OCI-LY3 (cell line): Measurements from ENCODE around the gene PIK3C2A.

Source experiments
- H2AFZ ChIP-seq: fragments of 200-600, 300-600 bp; shearing (Covaris generic); 2 replicates; pipeline ENCODE4 v1.6.0; 2014; ENCODE audit warnings: antibody characterized with exemption, low read depth, low read length
- H3K27ac ChIP-seq: fragments of 200-600, 300-600 bp; sonication (generic); 2 replicates; pipeline ENCODE4 v1.5.1; 2014; ENCODE audit warnings: mild to moderate bottlenecking, low read length, moderate library complexity, mixed read lengths
- H3K27me3 ChIP-seq: fragments of 200-600, 300-600 bp; sonication (generic); 2 replicates; pipeline ENCODE4 v1.6.1; 2014; ENCODE audit warnings: low read depth, low read length, mixed read lengths
- H3K36me3 ChIP-seq: fragments of 200-600, 300-600 bp; sonication (generic); replicated peaks from 2 replicates; pipeline ENCODE3; 2014; ENCODE audit warnings: low read depth, low read length, mixed read lengths
- H3K4me1 ChIP-seq: fragments of 300-600, 200-600 bp; sonication (generic); 2 replicates; pipeline ENCODE4 v1.6.1; 2014; ENCODE audit warnings: low read length, mixed read lengths
- H3K4me2 ChIP-seq: fragments of 200-600, 300-600 bp; sonication (generic); 2 replicates; pipeline ENCODE4 v1.6.1; 2014; ENCODE audit warnings: low read length, mixed read lengths
- H3K4me3 ChIP-seq: fragments of 300-600, 200-600 bp; sonication (generic); 2 replicates; pipeline ENCODE4 v1.5.1; 2014; ENCODE audit warnings: antibody characterized with exemption, mild to moderate bottlenecking, low read length, moderate library complexity
- H3K79me2 ChIP-seq: fragments of 300-600, 200-600 bp; shearing (Covaris generic); 2 replicates; pipeline ENCODE4 v1.6.1; 2014; ENCODE audit warnings: mild to moderate bottlenecking, low read length, mixed read lengths
- H3K9ac ChIP-seq: fragments of 300-600, 200-600 bp; shearing (Covaris generic); 2 replicates; pipeline ENCODE4 v1.6.0; 2014; ENCODE audit warnings: mild to moderate bottlenecking, low read length, moderate library complexity
- H3K9me3 ChIP-seq: fragments of 200-600, 300-600 bp; shearing (Covaris generic); 2 replicates; pipeline ENCODE4 v1.6.1; 2014; ENCODE audit warnings: low read length, mixed read lengths; ENCODE audit not compliant: insufficient read depth
- H4K20me1 ChIP-seq: fragments of 200-600, 300-600 bp; sonication (generic); 2 replicates; pipeline ENCODE4 v1.6.1; 2016; ENCODE audit warnings: low read length, mixed read lengths; ENCODE audit not compliant: insufficient read depth
- EZH2phosphoT487 ChIP-seq: fragments of 200-600 bp; shearing (Covaris generic); IDR thresholded peaks from 2 replicates; pipeline ENCODE4 v1.6.1; 2018; ENCODE audit warnings: antibody characterized with exemption, mixed run types, low read depth
- TF ChIP-seq, protein P1 (sequence below): fragments of 200-600, 300-600 bp; sonication (generic); IDR thresholded peaks from 2 replicates; pipeline ENCODE4 v1.5.1; 2014; ENCODE audit warnings: antibody characterized with exemption, low read length, low read depth

PIK3C2A gene, protein sequence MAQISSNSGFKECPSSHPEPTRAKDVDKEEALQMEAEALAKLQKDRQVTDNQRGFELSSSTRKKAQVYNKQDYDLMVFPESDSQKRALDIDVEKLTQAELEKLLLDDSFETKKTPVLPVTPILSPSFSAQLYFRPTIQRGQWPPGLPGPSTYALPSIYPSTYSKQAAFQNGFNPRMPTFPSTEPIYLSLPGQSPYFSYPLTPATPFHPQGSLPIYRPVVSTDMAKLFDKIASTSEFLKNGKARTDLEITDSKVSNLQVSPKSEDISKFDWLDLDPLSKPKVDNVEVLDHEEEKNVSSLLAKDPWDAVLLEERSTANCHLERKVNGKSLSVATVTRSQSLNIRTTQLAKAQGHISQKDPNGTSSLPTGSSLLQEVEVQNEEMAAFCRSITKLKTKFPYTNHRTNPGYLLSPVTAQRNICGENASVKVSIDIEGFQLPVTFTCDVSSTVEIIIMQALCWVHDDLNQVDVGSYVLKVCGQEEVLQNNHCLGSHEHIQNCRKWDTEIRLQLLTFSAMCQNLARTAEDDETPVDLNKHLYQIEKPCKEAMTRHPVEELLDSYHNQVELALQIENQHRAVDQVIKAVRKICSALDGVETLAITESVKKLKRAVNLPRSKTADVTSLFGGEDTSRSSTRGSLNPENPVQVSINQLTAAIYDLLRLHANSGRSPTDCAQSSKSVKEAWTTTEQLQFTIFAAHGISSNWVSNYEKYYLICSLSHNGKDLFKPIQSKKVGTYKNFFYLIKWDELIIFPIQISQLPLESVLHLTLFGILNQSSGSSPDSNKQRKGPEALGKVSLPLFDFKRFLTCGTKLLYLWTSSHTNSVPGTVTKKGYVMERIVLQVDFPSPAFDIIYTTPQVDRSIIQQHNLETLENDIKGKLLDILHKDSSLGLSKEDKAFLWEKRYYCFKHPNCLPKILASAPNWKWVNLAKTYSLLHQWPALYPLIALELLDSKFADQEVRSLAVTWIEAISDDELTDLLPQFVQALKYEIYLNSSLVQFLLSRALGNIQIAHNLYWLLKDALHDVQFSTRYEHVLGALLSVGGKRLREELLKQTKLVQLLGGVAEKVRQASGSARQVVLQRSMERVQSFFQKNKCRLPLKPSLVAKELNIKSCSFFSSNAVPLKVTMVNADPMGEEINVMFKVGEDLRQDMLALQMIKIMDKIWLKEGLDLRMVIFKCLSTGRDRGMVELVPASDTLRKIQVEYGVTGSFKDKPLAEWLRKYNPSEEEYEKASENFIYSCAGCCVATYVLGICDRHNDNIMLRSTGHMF (N-terminal part only)

DNA sequence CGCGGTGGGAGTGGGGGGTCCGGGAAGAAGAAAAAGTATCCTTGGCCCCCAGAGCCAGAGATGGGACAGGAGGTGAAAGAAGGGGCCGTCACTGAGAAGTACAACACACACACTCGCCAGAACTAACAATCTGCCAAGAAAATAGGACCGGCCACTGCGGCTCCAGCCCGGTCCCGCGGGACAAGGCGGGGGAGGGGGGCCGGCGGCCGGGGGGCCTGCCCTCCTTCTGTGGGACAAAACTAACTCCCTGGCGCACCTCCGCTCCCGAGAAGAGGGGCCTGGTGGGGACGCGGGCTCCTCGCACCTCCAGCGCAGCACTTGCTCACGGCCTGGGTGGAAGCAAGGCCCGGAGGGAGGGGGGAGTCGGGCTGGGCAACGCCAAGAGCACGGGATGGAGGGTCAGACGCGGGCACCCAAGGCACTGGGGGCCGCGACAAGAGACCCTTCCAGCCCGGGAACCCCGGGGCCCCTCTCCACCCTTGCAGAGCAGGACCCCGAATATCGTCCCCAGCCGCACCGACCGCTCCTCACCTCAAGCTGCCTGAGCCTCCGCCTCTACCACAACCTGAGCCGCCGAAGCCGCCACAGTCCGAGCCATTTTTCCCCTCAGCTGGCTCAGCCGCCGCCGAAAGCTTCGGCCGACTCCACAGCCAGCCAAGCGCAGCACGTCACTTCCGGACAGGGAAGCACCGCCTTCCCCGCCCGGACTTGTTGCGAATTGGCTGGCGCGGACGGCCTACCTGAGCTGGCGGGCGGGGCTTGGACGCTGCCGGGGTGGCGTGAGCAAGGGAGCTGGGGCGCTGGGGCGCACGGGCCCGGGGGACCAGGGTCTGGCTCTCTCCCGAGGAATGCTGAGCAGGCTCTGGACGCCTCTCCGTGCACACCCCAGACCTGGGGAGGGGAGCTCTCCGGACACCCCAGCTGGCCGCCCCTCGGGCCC is at the start of gene PIK3C2A:
Gene PIK3C2A, minus strand, starts transcription at position 670 of the 940 bp plus-strand sequence. CDS start 38,245 bp downstream, outside the sequence.
- Histone ChIP-seq H2AFZ (peak within 1 kb of the TSS; percentile 87), H3K27ac (peak within 1 kb of the TSS; percentile 46), H3K4me2 (peak within 1 kb of the TSS; percentile 94), H3K9ac (peak within 1 kb of the TSS; percentile 86), H3K4me1 (peaks cover 30% of the 10 kb centered on the region), H3K36me3 (peaks cover 8% of the 10 kb centered on the region), H3K9me3 (no peaks in the 10 kb centered on the region), H3K4me3 (peak within 1 kb of the TSS; percentile 84), H3K79me2 (peaks cover 35% of the 10 kb centered on the region), H4K20me1 (peaks cover 9% of the 10 kb centered on the region), H3K27me3 (no peaks in the 10 kb centered on the region)
- TF ChIP-seq, protein P1, sequence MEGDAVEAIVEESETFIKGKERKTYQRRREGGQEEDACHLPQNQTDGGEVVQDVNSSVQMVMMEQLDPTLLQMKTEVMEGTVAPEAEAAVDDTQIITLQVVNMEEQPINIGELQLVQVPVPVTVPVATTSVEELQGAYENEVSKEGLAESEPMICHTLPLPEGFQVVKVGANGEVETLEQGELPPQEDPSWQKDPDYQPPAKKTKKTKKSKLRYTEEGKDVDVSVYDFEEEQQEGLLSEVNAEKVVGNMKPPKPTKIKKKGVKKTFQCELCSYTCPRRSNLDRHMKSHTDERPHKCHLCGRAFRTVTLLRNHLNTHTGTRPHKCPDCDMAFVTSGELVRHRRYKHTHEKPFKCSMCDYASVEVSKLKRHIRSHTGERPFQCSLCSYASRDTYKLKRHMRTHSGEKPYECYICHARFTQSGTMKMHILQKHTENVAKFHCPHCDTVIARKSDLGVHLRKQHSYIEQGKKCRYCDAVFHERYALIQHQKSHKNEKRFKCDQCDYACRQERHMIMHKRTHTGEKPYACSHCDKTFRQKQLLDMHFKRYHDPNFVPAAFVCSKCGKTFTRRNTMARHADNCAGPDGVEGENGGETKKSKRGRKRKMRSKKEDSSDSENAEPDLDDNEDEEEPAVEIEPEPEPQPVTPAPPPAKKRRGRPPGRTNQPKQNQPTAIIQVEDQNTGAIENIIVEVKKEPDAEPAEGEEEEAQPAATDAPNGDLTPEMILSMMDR: no peak
- TF ChIP-seq EZH2phosphoT487: no peak

GRCh38 chr11:17257196-17257595 is 49.4 kb upstream of the PIK3C2A start:
- Histone ChIP-seq H3K27ac (no peak overlapping the region), H3K4me2 (no peak overlapping the region), H2AFZ (no peak overlapping the region)

DNA sequence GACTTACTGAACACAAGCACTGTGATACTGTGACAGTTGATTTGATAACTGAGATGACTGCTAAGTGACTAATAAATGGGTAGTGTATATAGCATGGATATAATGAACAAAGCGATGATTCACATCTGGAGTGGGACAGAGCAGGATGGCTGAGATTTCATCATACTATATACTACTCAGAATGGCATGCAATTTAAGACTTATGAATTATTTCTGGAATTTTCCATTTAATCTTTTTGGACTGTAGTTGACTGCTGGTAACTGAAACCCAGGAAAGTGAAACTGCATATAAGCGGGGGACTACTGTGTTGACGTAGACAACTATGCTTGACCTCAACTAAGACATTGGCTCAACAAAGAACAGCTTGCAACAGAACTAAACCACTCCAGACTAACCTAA is 48.7 kb upstream of the PIK3C2A start:
- Histone ChIP-seq H4K20me1 (no peaks in the 10 kb centered on the region), H3K36me3 (no peaks in the 10 kb centered on the region), H3K9me3 (no peaks in the 10 kb centered on the region), H3K4me2 (no peak overlapping the region), H3K79me2 (no peaks in the 10 kb centered on the region), H3K4me3 (no peak overlapping the region), H3K27ac (no peak overlapping the region), H3K9ac (no peak overlapping the region), H3K4me1 (no peaks in the 10 kb centered on the region), H3K27me3 (peaks cover 37% of the 10 kb centered on the region), H2AFZ (no peak overlapping the region)
- TF ChIP-seq EZH2phosphoT487: no peak
- TF ChIP-seq, protein P1: no peak

More at GRCh38 chr11:17257196-17257595, 49.4 kb upstream of the PIK3C2A start:
- H3K4me1 ChIP-seq: no peaks in the 10 kb centered on the region
- H3K36me3 ChIP-seq: no peaks in the 10 kb centered on the region
- H4K20me1 ChIP-seq: no peaks in the 10 kb centered on the region
- H3K79me2 ChIP-seq: no peaks in the 10 kb centered on the region
- H3K9ac ChIP-seq: no peak overlapping the region
- no peak for TF ChIP-seq EZH2phosphoT487
- TF ChIP-seq, protein P1: no peak
- H3K27me3 ChIP-seq: peaks cover 37% of the 10 kb centered on the region
- no peaks in the 10 kb centered on the region for H3K9me3 ChIP-seq
- no peak overlapping the region for H3K4me3 ChIP-seq
